ENCODE measurements around the gene MPPE1. TPM values are rescaled to one million over a fixed set of nuclear protein-coding genes. Genes with fewer than 3 reads are reported as not detected.

MPPE1 gene
- total RNA-seq, 1 donor from 2014 or later, result 24.6 TPM

- Histone ChIP-seq H3K27ac (no peak overlapping the region), H3K4me3 (no peak overlapping the region), H3K36me3 (peaks cover 0 to 14% of the 10 kb centered on the region in 2 donors), H3K27me3 (no peaks in the 10 kb centered on the region), H3K9me3 (no peaks in the 10 kb centered on the region), H3K4me1 (no peaks in the 10 kb centered on the region)
- intact Hi-C loops (cut with DNase I), result no loop called here
- no peak for DNase-seq (ENCODE audit: extremely low spot score in 2 of 2)
- no peak for TF ChIP-seq POLR2A (IDR thresholded peaks at IDR 0.05)
- TF ChIP-seq POLR2AphosphoS5 (IDR thresholded peaks at IDR 0.05; ENCODE audit: insufficient read depth in 1 of 2, low read depth in 1 of 2), result no peak
- no peak for TF ChIP-seq CTCF (IDR thresholded peaks at IDR 0.05)
Observed at GRCh38 chr18:11872479-11873136, 35.5 kb downstream of the MPPE1 start.

- TF ChIP-seq POLR2A (IDR thresholded peaks at IDR 0.05) (no peak), CTCF (IDR thresholded peaks at IDR 0.05) (no peak), POLR2AphosphoS5 (IDR thresholded peaks at IDR 0.05; ENCODE audit: insufficient read depth in 1 of 2, low read depth in 1 of 2) (no peak)
- intact Hi-C loops (cut with DNase I), result no loop called here
Observed at GRCh38 chr18:11871501-11871900, 36.6 kb downstream of the MPPE1 start.

GRCh38 chr18:11868230-11868629 is 39.9 kb downstream of the MPPE1 start:
- intact Hi-C loops (cut with DNase I), result no loop called here
- H3K4me1 ChIP-seq, result no peaks in the 10 kb centered on the region
- H3K4me3 ChIP-seq, result no peak overlapping the region
- H3K36me3 ChIP-seq, result peaks cover 0 to 9% of the 10 kb centered on the region in 2 donors
- H3K27me3 ChIP-seq, result no peaks in the 10 kb centered on the region
- TF ChIP-seq CTCF (IDR thresholded peaks at IDR 0.05), result no peak
- no peak for TF ChIP-seq POLR2AphosphoS5 (IDR thresholded peaks at IDR 0.05; ENCODE audit: insufficient read depth in 1 of 2, low read depth in 1 of 2)
- no peak for TF ChIP-seq POLR2A (IDR thresholded peaks at IDR 0.05)
- H3K9me3 ChIP-seq, result no peaks in the 10 kb centered on the region
- H3K27ac ChIP-seq, result no peak overlapping the region
- no peak for DNase-seq (ENCODE audit: extremely low spot score in 2 of 2)

More at GRCh38 chr18:11871501-11871900, 36.6 kb downstream of the MPPE1 start:
- Histone ChIP-seq H3K9me3 (no peaks in the 10 kb centered on the region), H3K27me3 (no peaks in the 10 kb centered on the region), H3K4me1 (no peaks in the 10 kb centered on the region), H3K4me3 (no peak overlapping the region), H3K27ac (no peak overlapping the region), H3K36me3 (peaks cover 0 to 14% of the 10 kb centered on the region in 2 donors)
- no peak for DNase-seq (ENCODE audit: extremely low spot score in 2 of 2)

- DNase-seq (ENCODE audit: extremely low spot score in 2 of 2), result no peak
- intact Hi-C loops (cut with DNase I), result no loop called here
- H3K36me3 ChIP-seq, result peaks cover 0 to 9% of the 10 kb centered on the region in 2 donors
- no peaks in the 10 kb centered on the region for H3K9me3 ChIP-seq
- no peak for TF ChIP-seq POLR2A (IDR thresholded peaks at IDR 0.05)
- H3K4me1 ChIP-seq, result no peaks in the 10 kb centered on the region
- H3K27ac ChIP-seq, result no peak overlapping the region
- H3K27me3 ChIP-seq, result no peaks in the 10 kb centered on the region
- no peak overlapping the region for H3K4me3 ChIP-seq
Observed at GRCh38 chr18:11866764-11867163, 41.4 kb downstream of the MPPE1 start.

- Histone ChIP-seq H3K36me3 (peaks cover 0 to 9% of the 10 kb centered on the region in 2 donors), H3K4me1 (no peaks in the 10 kb centered on the region), H3K4me3 (no peak overlapping the region), H3K9me3 (no peaks in the 10 kb centered on the region), H3K27ac (no peak overlapping the region), H3K27me3 (no peaks in the 10 kb centered on the region)
- DNase-seq (ENCODE audit: extremely low spot score in 2 of 2), result no peak
- TF ChIP-seq POLR2A (IDR thresholded peaks at IDR 0.05) (no peak), POLR2AphosphoS5 (IDR thresholded peaks at IDR 0.05; ENCODE audit: insufficient read depth in 1 of 2, low read depth in 1 of 2) (no peak), CTCF (IDR thresholded peaks at IDR 0.05) (no peak)
- intact Hi-C loops (cut with DNase I), result no loop called here
Observed at GRCh38 chr18:11866329-11866728, 41.8 kb downstream of the MPPE1 start.

All from vagina (tissue), 2 donors.